ENCODE data around the gene ZNF783. TPM values are rescaled to one million over a fixed set of nuclear protein-coding genes. Genes with fewer than 3 reads are reported as not detected.
A peak's percentile ranks its signal among the peaks of the same experiment; 100 is the strongest.

ZNF783 gene
- total RNA-seq, 1 experiment from 2014 or later = 4.8 TPM

DNA sequence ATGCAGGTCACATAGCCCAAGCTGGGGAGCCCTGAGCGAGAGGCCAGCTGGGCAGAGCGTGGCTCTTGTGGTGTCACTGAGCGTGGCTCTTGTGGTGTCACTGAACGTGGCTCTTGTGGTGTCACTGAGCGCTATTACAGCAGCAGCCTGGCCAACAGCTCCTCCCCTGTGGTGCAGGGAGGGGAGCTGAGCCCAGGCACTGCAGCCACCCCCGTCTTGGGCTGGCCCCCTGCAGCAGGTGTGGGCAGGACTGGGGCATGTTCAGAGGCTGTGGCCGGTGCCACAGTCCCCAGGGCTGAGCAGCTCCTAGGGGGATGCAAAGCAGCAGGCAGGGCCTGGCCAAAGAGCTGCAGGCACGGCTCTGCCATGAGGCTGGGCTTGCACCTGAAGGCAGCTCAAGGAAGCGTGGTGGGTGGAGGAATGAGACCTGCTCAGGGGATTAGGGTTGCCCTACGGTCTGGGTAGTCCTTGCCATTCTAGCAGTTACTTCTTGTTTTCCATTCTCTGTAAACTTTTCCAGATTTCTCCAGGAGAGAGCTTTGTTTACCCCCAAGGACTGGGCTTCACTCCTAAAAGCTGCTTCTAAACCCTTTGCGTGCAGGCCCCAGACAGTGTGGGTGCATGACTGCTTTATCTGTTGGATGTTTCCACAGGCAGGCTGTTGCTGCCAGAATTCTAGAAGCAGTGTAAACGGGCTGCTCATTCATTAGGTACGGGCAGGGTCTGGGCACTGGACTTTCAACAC lies 29.2 kb downstream of the ZNF783 start:
- no peak for DNase-seq (ENCODE audit: low read depth, low spot score)
- in situ Hi-C loops (cut with HindIII; ENCODE audit: low pct_unique_long_range_greater_than_20kb, low sequenced_read_pairs) = no loop called here

DNA sequence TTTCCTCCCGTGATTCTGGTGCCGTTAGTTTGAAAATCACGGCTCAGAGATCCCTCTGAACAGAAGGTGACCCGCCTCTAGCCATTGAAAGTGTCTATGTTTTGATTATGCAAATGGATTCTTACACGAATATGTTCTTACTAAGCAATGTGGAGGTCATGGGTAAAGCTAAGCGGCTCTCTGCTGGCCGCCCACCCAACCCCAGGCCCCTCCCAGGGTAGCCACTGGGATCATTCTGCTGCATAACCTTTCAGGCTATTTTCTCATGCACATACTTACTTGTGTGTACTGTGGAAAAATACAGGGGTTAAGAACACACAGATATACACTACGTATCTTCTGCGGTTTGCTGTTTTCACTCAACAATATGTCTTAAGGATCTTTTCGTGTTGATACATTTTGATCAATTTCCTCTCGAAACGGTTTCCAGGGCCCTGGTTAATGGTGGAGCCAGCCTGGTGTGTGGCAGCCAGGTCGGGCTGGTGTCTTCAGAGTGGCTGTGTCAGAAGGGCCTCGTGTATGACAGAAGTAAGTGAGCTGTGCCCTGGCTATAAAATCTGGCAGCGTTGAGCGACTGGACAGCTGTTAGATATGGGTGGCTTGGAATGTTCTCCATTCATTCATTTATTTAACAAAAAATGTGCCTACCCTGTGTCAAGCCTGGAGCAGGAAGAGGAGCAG lies 29.9 kb downstream of the ZNF783 start:
- in situ Hi-C loops (cut with HindIII; ENCODE audit: low pct_unique_long_range_greater_than_20kb, low sequenced_read_pairs) = no loop called here
- no peak for DNase-seq (ENCODE audit: low read depth, low spot score)

- in situ Hi-C loops (cut with HindIII; ENCODE audit: low pct_unique_long_range_greater_than_20kb, low sequenced_read_pairs) = no loop called here
- DNase-seq (ENCODE audit: low read depth, low spot score) = no peak
These were observed 30.4 kb downstream of the ZNF783 start for GRCh38 chr7:149292462-149292823.

DNA sequence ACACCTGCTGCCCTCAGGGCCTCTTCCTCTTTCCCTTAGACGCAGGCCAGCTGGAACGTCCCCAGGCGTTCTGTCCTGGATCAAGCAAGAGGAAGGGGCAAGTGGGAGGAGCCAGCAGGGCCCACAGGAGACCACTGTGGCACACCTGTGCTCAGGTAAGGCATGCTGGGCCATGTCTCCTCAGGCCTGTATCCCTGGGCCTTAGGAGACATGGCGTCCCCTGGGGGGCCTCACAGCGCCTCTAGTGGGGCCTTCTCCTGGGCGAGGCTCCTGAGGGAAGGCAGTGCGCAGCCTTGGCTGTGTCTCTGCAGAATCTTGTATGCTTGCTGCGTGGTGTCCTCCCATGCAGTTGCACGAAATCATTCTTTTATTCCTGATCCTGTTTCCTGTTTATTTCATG lies 31.3 kb downstream of the ZNF783 start:
- in situ Hi-C loops (cut with HindIII; ENCODE audit: low pct_unique_long_range_greater_than_20kb, low sequenced_read_pairs) = no loop called here
- DNase-seq (ENCODE audit: low read depth, low spot score) = no peak

GRCh38 chr7:149293946-149294633 lies 32.1 kb downstream of the ZNF783 start:
- no peak for DNase-seq (ENCODE audit: low read depth, low spot score)
- in situ Hi-C loops (cut with HindIII; ENCODE audit: low pct_unique_long_range_greater_than_20kb, low sequenced_read_pairs) = no loop called here

DNA sequence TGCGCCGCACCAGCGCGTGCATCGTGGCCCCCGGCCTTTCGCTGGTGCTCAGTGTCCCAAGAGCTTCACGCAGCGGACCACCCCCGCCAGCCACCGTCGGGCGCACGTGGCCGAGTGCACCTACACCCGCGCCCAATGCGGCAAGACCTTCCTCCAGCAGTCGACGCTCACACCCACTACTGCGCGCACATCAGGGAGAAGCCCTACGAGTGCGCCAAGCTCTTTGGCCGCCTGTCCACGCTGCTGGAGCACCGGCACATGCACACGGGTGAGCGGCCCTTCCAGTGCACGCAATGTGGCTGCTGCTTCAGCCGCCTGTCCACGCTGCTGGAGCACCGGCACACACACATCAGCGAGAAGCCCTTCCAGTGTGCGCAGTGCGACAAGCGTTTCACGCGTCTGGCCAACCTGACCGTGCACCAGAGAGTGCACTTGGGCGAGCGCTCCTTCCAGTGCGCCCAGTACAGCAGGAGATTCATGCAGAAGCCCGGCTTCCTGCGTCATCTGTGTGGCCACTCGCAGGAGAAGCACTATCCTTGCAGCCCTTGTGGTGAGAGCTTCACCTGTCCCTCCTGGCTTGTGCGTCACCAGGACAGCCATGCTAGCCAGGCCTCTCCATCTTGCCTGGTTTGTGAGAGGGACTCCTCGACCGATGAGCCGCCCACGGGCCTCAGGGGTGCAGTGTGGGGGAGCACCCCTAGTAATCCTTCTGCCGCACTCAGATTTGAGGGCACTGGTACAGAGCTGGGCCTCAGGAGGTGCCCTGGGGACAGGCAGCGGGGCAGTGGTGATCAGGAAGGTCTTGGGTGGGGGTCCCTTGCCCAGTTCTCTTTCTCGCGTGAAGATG lies 32.9 kb downstream of the ZNF783 start:
- in situ Hi-C loops (cut with HindIII; ENCODE audit: low pct_unique_long_range_greater_than_20kb, low sequenced_read_pairs) = no loop called here
- no peak for DNase-seq (ENCODE audit: low read depth, low spot score)

DNA sequence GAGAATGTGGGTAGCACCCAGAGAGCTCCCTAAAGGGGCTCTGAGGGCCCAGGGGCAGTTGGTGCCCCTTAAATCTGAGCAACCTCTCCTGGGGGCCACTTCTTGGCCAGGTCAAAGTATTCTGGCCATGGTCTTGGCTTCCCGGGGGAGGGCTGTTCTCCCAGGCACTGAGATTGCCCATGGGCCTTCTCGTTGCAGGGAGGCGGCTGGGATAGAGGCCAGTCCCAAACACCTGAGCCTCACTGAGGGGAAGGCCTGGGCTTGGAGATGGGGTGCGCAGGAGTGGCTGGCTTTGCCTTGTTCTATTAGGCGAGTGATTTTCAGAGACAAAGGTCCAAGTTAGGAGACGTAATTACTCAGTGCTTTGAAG lies 33.5 kb downstream of the ZNF783 start:
- in situ Hi-C loops (cut with HindIII; ENCODE audit: low pct_unique_long_range_greater_than_20kb, low sequenced_read_pairs) = no loop called here
- DNase-seq (ENCODE audit: low read depth, low spot score) = no peak

DNA sequence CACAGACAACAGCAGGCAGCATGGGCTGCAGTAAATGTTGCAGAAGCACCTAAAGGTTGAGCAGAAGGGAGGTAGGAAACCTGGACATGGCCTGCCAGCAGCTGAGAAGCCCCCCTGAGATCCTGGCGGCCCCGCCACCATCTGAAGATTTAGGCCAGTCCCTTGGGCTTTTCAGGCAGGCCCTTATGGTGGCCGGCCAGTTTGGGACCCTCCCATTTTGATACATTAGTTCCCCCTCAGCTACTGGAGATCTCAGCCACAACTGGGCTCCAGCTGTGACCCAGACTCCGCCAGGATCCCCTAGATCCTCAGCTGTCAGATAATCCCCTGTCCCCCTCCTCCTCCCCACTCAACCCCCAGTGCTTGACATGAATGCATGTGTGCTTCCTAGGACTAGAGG lies 34.4 kb downstream of the ZNF783 start:
- in situ Hi-C loops (cut with HindIII; ENCODE audit: low pct_unique_long_range_greater_than_20kb, low sequenced_read_pairs) = no loop called here
- no peak for DNase-seq (ENCODE audit: low read depth, low spot score)

- in situ Hi-C loops (cut with HindIII; ENCODE audit: low pct_unique_long_range_greater_than_20kb, low sequenced_read_pairs) = no loop called here
- no peak for DNase-seq (ENCODE audit: low read depth, low spot score)
These were observed 35.2 kb downstream of the ZNF783 start for GRCh38 chr7:149297034-149297755.

DNA sequence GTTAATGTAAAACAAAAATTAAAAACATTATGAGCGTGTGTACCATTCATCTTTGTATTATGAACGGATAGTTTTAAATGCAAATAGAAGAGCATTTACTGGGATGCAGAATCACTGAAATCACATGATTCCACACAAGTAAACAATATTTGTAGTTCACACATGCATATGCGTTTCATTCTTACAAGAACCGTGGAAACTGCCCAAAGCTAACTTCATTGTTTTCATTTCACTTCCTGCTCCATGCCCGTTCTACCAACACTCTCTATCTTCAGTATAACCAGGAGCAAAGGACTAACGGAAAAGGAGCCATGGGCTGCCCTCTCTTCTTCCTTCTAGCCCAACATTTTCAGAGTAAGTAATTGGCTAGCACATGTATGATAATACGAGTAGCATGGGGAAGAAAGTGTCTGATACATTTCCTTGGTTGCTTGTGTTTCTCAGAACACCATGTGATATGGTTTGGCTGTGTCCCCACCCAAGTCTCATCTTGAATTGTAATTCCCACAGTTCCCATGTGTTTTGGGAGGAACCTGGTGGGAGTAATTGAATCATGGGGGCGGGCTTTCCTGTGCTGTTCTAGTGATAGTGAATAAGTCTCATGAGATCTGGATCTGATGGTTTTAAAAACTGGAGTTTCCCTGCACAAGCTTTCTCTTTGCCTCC lies 38.8 kb downstream of the ZNF783 start:
- in situ Hi-C loops (cut with HindIII; ENCODE audit: low pct_unique_long_range_greater_than_20kb, low sequenced_read_pairs) = no loop called here
- no peak for DNase-seq (ENCODE audit: low read depth, low spot score)

- DNase-seq (ENCODE audit: low read depth, low spot score) = no peak
- in situ Hi-C loops (cut with HindIII; ENCODE audit: low pct_unique_long_range_greater_than_20kb, low sequenced_read_pairs) = no loop called here
These were observed 40.2 kb downstream of the ZNF783 start for GRCh38 chr7:149302222-149302621.

GRCh38 chr7:149302865-149303264 lies 40.9 kb downstream of the ZNF783 start:
- DNase-seq (ENCODE audit: low read depth, low spot score) = no peak
- in situ Hi-C loops (cut with HindIII; ENCODE audit: low pct_unique_long_range_greater_than_20kb, low sequenced_read_pairs) = no loop called here

DNA sequence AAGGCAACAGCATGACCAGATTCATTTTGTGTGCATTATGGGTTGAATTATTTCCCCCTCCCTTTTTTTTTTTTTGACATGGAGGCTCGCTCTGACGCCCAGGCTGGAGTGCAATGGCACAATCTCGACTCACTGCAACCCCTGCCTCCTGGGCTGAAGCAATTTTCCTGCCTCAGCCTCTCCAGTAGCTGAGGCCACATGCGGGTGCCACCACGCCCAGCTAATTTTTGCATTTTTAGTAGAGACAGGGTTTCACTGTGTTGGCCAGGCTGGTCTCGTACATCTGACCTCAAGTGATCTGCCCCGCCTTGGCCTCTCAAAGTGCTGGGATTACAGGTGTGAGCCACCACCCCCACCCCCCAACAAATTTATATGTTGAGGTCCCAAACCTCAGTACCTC lies 42.0 kb downstream of the ZNF783 start:
- in situ Hi-C loops (cut with HindIII; ENCODE audit: low pct_unique_long_range_greater_than_20kb, low sequenced_read_pairs) = no loop called here
- no peak for DNase-seq (ENCODE audit: low read depth, low spot score)

DNA sequence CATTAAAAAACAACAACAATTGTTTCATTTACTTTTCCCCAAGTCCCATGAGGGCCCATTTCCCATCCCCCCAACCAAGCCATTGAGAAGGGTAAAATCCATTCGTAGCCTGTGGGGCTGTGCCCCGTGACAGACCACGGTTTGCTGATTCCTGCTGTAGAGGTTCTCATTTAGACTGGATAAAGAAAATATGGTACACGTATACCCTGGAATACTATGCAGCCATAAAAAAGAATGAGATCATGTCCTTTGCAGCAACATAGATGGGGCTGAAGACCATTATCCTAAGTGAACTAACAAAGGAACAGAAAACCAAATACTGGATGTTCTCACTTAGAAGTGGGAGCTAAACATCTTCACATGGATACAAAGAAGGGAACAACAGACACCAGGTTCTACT lies 44.9 kb downstream of the ZNF783 start:
- in situ Hi-C loops (cut with HindIII; ENCODE audit: low pct_unique_long_range_greater_than_20kb, low sequenced_read_pairs) = no loop called here
- no peak for DNase-seq (ENCODE audit: low read depth, low spot score)

DNA sequence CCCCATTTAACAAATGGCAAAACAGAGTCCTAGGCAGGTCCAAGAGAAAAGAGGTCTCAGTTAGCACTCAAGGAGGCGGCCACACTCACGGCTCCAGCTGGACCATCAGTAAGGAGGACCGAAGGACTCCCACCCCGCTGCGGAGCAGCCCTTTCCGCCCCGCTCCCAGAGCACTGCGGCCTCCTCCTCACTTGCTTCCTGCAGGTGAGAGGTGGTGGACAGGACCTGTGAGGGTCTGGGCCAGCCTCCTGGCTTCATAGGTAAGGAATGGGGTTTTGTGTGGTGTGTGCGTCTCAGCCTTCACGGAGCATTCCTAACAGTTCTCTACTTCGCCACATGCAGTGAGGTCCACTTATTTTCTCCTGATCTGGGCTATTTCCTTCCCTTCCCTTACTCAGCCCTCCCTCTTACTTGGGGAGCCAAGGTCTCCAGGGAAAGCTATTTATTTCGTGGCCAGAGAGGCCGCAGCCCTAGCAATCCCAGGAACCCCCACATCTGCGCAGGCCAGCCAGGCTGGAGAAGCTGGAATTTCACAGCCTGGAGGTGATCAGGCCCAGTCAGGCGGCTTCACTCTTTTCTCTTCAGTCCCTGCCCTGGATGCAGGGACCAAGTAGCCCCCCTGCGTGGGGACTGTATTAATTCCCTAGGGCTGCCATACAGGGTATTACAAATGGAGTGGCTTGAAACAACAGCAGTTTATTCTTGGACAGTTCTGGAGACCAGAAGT lies 45.9 kb downstream of the ZNF783 start:
- in situ Hi-C loops (cut with HindIII; ENCODE audit: low pct_unique_long_range_greater_than_20kb, low sequenced_read_pairs) = no loop called here
- no peak for DNase-seq (ENCODE audit: low read depth, low spot score)

- in situ Hi-C loops (cut with HindIII; ENCODE audit: low pct_unique_long_range_greater_than_20kb, low sequenced_read_pairs) = no loop called here
- peak; percentile 96 for DNase-seq (ENCODE audit: low read depth, low spot score)
These were observed 48.3 kb downstream of the ZNF783 start for GRCh38 chr7:149310113-149310836.

Data from SK-MEL-5 (cell line).